Posterior cingulate gyrus (tissue), 11 donors: ENCODE data around the gene YIF1A.
"Not testable (repeated sequence)": the region's sequence is repeated elsewhere in the genome, so short reads cannot be mapped to it uniquely, and the experiment has no call there.

Experiments used
- DNase-seq, 10 donors: peaks; one replicate each; pipeline versions ENCODE4 v3.0.0 to v3.0.0-alpha.2; 2020 to 2021; ENCODE audit warnings: mixed read lengths in 3 of 10
- intact Hi-C: fragments of 100-400 bp; cut with DNase I; formaldehyde crosslinking; loops from one replicate; pipeline ENCODE4 v1.15.1; 2023

Gene YIF1A

DNA sequence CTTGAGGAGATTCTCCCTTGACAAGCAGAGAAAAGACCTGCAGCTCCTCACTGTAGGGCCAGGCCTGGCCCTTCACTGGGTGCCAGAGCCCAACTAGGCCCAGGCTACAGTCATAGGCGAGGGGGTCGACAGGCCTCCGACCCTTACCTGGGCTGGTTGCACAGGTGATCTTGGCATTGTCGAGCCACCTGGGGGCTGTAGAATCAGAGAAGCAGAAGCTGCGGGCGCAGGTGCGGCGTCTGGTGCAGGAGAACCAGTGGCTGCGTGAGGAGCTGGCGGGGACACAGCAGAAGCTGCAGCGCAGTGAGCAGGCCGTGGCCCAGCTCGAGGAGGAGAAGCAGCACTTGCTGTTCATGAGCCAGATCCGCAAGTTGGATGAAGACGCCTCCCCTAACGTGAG is 27.4 kb downstream of the YIF1A start:
- no peak for DNase-seq
- intact Hi-C loops = no loop called here

- intact Hi-C loops = no loop called here
- DNase-seq = no peak
Observed at GRCh38 chr11:66259956-66260355, 29.0 kb downstream of the YIF1A start.

GRCh38 chr11:66259225-66259624 is 29.7 kb downstream of the YIF1A start:
- intact Hi-C loops = no loop called here
- DNase-seq = no peak

DNA sequence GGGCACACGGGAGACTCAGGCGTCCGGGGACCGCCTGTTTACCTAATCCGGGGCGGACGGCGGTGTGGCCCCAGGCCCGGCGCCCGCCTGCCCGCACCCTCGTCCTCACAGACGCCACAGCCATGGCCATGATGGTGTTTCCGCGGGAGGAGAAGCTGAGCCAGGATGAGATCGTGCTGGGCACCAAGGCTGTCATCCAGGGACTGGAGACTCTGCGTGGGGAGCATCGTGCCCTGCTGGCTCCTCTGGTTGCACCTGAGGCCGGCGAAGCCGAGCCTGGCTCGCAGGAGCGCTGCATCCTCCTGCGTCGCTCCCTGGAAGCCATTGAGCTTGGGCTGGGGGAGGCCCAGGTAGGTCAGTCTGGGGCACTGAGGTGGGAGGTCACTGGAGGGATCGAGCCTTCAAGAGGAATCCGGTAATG is 30.5 kb downstream of the YIF1A start:
- DNase-seq = no peak
- intact Hi-C loops = loop anchor here (1.0 kb wide), 1 partner anchor 36 kb away; no protein-coding TSS in a partner anchor

- DNase-seq, intact Hi-C loops: not testable (repeated sequence)
Observed at GRCh38 chr11:66253081-66253480, 35.9 kb downstream of the YIF1A start.

- DNase-seq = peak in 1 of 10 donors; percentile 32
- intact Hi-C loops = no loop called here
Observed at GRCh38 chr11:66251809-66252208, 37.1 kb downstream of the YIF1A start.

GRCh38 chr11:66248903-66249302 is 40.0 kb downstream of the YIF1A start:
- intact Hi-C loops = no loop called here
- DNase-seq = no peak

- intact Hi-C loops = no loop called here
- no peak for DNase-seq
Observed at GRCh38 chr11:66247801-66248200, 41.1 kb downstream of the YIF1A start.

DNA sequence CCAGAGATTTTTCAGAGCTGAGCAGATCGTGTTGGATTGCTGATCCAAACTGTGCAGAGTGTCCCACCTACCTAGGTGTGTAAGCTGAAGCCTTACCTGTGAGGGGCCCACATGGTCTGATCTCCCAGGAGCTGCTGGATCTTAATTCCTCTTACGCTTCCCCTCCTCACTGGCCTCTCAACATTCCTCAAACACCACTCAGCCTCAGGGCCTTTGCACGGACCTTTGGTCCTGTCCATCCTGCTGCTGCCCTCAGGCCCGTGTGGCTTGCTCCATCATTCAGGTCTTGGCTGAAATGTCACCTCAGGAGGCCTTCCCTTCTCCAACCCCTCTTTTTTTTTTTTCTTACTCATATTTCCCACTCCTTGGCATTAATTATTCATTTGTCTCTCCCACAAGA is 41.6 kb downstream of the YIF1A start:
- intact Hi-C loops = no loop called here
- no peak for DNase-seq

DNA sequence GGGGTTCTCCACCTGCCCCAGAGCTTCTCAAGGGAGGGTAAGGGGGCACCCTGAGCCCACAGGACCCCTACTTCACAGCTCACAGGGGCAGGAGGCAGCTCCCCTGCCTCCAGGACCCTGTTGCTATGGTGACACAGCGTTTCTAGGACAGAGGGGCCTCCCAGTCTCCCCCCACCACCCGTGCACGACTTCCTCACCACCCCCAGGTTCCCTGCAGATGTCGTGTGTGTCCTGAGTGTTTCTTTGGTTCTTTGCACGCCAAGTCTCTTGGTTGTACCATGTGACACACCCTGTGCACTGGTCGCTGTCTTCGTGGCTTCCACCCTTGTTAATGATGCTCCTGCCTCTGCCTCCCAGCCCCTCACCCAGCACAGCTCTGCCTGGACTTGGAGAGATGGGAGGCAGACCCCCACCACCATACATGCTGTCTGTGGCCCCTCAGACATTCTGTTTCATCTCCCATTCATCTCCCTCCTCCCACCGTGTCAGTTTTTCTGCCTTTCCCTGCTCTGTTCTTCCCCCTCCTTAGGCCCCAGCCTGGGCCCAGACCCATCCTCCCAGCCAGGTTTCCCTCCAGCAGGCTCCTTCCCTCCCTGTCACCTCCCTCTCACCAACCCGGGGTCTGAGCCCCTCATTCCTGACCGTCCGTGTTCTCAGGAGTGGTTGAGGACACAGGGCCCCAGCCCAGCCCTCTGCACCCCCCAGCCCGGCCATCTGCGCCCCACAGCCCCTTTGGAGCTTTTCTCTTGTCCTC is 45.0 kb downstream of the YIF1A start:
- intact Hi-C loops = no loop called here
- DNase-seq = no peak

DNA sequence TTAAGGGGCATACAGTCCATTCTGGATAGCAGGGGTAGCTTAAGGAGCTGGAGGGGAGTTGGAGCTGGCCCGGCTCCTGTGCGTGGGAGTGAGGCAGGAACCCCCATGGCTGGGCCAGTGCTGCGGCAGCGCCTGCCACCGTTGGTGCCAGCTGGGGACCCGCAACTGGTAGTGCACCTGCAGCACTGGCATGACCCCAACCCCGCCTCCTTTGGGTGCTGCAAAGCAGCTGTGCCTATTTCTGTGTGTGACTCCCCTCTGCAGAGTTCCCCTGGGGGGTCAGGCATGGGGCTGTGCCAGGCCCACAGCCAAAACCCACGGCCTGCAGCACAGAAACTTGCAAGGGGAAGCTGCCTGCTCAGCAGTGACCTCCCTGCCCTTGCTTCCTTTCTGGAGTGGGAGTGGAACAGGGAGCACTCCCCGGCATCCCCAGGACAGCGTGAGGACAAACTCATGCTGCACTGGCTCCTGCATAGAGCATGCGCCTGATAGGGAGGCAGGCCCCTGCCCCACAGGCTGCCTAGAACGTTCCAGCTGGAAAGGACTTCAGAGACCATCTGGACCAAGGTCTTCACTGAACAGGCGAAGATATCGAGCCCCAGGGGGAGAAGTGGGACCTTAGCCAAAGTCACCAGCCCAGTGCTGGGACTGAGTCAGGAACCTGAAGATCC is 46.7 kb downstream of the YIF1A start:
- no peak for DNase-seq
- intact Hi-C loops = no loop called here

DNA sequence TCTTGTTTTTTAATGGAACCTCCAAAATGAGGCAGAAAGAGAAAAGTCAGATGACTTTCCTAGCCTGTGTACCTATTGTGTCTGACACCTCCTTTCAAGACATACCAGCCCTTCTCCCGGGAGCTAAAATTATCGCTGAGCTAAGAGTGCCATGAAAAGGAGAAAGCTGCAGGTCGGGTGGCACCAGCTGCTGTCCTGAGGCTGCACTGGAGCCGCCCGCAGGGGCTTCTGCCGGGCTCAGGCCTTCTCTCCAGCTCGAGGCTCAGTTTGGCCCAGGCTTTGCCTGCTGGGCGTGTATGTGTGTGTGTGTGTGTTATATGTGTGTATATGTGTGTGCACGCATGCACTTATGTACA is 48.2 kb downstream of the YIF1A start:
- intact Hi-C loops = no loop called here
- DNase-seq = no peak

- no peak for DNase-seq
- intact Hi-C loops = no loop called here
Observed at GRCh38 chr11:66239998-66240780, 48.8 kb downstream of the YIF1A start.

DNA sequence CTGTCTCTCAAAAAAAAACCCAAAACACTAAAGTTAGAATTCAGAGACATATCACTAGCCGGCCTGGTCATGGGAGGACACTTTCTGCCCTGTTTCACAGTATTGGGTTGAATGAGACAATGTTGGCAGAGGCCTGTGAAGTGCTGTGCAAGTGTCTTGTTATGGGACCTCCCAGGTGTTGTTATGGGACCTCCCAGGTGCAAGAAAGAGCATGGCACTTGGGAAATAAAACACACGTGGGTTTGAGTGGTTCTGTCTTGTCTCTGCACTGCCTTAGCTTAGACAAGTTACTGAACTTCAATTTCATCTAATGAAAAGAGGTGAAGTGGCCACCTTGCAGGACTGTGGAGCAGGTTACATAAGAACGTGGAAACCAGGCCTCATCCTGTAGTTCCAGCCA is 49.4 kb downstream of the YIF1A start:
- no peak for DNase-seq
- intact Hi-C loops = no loop called here

GRCh38 chr11:66238786-66239413 is 50.0 kb downstream of the YIF1A start:
- intact Hi-C loops = no loop called here

GRCh38 chr11:66237867-66238266 is 51.1 kb downstream of the YIF1A start:
- DNase-seq = no peak
- intact Hi-C loops = no loop called here

More at GRCh38 chr11:66238786-66239413, 50.0 kb downstream of the YIF1A start:
- no peak for DNase-seq

- intact Hi-C loops = no loop called here
- no peak for DNase-seq
Observed at GRCh38 chr11:66235141-66235540, 53.8 kb downstream of the YIF1A start.
